Measurements from ENCODE around the gene PARP12. TPM values are rescaled to one million over a fixed set of nuclear protein-coding genes. Genes with fewer than 3 reads are reported as not detected.

The PARP12 gene
- total RNA-seq, 1 donor from 2014 or later, result 98.5 TPM

DNA sequence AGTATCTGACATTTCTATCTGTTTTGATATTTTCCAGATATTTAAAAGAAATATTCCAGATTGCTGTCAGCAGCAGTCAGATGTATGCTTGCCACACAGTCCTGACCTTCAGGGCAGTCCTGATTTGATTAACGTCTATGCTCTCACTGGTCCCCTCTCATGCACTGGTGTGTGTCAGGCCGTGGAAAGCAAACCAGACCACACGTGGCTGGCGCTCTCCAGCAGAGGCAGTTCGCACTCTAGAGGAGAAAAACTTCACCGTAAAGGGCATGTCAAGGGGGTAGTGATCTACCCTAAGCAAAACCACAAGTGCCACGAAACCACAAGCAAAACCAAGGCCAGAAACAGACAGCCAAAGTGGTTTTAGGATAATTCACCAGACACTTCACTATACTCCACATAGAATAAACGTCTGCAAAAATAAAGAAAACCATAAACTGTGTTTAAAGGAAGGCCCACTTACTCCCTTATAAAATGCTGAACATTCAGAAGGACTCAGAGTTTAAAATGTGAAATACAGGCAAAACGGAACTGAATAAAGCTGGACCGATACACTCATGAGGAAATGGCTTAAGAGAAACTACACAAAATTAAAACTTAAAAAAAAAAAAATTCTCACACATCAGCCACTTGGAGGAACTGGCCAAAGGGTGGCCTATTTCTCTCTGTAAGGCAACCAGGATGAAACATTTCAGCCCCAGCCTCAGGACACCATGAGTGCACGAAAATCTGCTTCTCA, 26.4 kb downstream of the PARP12 start:
- DNase-seq (ENCODE audit: extremely low read depth, low read depth, low spot score), result no peak

DNA sequence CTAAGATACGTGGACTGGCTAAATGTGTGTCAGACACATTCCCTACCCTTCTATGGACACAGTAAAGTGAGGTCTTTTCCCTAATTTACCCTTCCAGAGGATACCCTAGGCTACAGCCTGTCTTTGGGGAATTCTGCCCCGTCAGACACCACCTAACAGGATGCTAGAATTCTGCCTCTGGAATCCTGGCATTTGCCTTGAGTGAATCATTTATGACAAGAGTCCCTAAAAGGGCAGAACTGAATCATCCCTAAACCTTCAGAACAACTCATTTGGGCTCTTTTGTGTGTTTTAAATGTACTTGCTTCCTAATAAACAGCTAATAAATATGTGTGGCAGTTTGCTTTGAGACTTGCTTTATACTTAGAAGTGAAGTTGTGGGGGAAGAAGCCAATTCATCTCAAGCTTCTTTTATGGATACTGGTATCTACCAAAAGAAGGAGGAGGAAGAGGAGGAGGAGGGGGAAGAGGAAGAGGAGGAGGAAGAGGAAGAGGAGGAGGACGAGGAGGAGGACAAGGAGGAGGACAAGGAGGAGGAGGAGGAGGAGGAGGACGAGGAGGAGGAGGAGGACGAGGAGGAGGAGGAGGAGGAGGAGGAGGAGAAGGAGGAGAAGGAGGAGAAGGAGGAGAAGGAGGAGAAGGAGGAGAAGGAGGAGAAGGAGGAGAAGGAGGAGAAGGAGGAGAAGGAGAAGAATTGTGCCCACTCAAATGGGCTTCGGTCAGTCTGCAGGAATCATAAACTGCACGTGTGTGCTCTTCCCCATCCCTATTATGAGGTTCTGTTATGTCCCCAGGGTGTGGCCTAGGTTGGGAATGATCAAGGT, 27.1 kb downstream of the PARP12 start:
- DNase-seq (ENCODE audit: extremely low read depth, low read depth, low spot score), result no peak

DNA sequence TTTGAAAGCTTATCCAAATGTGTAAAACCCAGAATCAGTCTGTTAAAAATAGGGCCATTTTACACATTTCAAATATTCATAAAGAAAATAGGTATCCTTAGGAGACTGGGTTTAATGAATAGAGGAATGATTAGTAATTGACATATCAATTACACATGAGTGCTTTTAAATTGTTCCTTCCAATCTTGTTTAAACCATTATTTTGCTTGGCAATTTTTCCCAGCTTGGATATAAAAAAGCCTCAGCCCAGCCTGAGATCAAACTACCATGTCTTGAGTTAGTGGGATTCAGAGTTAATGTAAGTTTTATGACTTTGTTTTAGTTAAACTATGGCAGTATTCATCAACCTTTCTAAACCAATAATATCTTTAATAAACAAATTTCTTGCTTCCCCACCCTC, 28.3 kb downstream of the PARP12 start:
- no peak for DNase-seq (ENCODE audit: extremely low read depth, low read depth, low spot score)

DNA sequence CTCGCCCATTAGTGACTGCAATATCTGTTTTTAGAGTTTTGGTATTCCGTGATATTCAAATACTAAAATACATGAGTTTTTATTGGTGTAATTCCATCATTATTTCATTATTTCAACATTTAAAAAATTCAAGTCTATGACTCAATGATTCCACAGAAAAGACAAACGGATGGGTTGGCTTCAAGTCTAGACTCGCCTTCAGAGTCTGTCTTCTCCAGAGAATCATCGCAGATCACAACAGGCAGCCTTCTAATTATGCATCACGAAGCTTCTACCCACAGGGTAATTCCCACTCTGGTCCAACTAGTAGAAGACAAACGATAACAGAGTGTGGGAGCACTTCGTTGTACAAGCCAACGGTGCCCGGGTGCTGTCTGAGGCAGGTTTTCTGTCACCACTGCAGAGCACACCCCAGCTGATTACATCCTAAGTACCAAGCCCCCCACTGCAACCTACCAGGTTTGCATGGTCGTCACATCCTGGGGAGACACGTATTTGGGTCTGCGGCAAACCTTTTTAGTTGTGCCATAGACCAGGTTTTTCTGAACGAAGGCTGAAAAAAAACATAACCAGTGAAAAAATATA, 28.9 kb downstream of the PARP12 start:
- no peak for DNase-seq (ENCODE audit: extremely low read depth, low read depth, low spot score)

DNA sequence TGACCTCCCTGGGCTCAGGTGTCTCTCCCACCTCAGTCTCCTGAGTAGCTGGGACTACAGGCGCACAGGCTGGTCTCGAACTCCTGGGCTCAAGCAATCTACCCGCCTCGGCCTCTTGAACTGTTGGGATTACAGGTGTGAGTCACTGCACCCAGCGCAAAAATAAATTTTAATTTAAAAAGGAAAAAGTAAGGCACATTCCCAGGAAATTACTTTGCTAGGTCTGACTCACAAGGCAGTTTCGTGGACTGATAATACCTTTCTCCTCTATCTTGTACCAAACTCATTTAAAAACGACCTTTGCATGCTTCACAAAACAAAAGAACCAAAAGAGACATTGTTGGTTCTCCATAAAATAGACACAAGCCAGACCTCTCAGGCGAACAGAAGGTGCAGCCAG, 29.7 kb downstream of the PARP12 start:
- no peak for DNase-seq (ENCODE audit: extremely low read depth, low read depth, low spot score)

DNA sequence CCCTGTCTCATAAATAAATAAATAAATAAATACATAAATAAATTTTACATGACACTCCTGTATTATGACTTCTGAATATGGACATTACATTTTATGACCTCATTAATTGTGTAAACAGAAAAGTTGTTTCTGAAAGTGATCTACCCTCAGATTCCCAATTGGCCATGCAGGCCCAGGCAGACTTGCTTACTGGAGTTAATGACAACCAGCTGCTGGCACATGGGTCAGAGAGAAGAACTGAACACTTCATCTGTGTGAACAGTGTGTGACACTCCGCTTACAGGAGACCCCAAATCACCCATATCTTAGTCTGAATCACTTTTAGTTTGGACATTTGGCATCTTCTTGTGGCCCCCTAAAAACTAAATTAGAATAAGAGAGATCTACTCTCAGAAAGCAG, 31.4 kb downstream of the PARP12 start:
- no peak for DNase-seq (ENCODE audit: extremely low read depth, low read depth, low spot score)

DNA sequence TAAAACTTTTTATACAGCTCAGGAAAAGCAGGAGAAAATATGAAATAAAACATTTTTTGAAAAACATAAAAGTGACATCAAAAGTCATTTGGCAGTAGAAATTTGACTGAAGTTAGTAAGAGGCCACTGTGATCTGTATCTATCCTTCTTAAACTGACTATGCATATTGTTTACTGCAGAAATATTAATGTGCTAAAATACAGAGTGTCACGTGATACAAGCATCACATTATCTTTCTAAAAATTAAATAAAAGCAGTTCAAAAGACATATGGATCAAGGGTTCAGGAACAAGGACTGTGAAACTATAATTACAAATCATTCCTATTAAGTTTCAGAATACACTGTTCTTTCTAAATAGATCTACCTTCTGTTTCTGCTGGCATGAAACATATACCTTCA, 33.7 kb downstream of the PARP12 start:
- no peak for DNase-seq (ENCODE audit: extremely low read depth, low read depth, low spot score)

DNA sequence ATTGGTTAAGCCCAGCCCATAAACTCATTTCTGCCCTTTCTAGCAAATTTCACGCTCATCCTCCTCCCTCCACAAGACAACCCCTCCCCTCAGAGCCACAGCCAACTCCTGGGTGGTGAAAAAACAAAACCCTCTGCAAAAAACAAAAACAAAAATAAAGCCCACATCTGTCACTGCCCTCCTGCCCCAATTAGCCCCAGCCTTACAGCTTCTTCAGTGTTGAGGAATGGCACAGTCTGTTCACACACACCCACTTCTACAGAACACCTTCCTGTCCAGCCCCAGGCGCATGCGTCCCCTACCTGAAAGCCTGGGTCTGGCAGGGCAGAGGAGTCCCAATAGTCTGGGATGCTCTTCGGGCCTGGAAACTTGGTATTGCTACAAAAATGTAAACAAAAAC, 34.4 kb downstream of the PARP12 start:
- DNase-seq (ENCODE audit: extremely low read depth, low read depth, low spot score), result no peak

DNA sequence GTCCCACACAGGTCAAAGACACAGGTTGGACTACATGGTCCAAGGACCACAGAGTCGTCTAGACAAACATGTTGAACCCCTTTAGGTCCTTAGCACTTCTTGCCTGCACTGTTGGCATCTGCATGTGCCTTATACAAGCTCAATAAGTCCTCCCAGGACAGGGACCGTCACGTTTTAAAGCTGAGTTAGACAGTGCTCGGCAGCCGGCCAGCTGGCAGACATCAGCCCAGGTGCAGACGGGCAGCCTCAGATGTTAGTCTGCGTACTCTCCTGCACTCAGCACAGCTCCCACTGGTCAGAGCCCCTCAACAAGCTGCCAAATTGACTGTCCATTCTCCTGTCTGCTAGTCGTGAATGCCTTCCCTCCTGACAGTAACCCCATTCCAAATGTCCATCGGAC, 34.9 kb downstream of the PARP12 start:
- no peak for DNase-seq (ENCODE audit: extremely low read depth, low read depth, low spot score)

DNA sequence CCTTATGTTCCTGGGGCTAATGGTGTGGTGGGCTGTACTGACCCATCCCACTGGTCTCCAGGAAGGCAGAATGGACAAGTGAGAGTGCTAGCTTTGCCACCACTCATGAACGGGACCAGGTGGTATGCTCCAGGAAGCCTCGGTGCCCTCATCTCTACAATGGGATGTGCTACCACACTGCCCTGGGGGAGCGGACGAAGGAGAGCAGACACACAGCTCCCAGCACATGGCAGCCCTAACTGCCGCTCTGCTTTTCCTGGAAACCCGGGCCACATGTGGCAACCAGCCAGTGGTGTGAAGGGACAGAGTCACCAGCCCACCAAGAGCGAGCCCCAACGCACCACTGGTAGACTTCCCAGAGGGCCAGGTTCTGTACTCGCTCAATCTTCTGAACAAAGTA, 35.8 kb downstream of the PARP12 start:
- no peak for DNase-seq (ENCODE audit: extremely low read depth, low read depth, low spot score)

DNA sequence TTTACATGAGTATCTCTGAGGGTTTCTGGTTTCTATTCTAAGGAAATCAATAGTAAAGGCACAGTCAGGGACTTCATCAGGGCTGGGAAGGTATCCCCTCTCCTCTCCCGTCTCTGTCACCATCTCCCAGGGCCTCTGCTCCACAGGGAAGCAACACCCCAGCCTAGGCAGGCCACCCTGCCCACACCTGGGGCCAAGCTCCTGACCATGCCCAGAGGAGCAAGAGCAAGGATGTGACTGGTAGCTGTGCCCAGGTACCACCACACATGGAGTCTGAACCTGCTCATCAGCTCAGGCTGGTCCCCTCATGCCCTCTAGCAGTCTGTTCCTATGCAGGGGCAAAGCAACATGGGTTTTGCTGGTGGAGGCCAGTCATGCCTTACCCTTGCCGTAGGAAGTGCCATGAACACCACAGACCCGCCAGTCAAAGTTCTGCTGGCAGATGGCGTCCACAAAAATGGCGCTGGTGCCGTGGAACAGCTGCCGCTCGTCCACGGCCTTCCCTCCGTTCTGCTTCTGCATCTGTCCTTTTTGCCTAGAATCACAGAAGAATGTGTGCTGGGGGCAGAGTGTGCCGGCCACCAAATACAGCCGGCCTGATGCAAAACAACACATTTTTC, 36.8 kb downstream of the PARP12 start:
- DNase-seq (ENCODE audit: extremely low read depth, low read depth, low spot score), result no peak

DNA sequence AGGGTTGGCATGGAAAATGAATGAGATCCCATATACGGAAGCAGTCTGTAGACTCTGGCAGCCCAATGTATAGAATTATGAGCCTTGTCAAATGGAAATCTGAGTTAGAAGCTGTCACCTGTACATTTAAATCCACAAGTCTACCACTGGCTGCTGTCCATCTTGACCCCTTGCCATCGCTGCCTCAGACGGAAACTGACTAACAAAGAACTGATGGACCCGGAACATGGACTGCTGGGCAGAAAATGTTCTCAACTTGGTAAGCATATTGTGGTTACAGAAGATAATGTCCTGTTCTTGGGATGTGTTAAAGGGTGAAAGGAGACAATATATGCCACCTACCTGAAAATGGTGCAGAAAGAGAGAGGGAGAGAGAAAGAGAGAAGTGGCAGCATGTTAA, 37.5 kb downstream of the PARP12 start:
- DNase-seq (ENCODE audit: extremely low read depth, low read depth, low spot score), result no peak

DNA sequence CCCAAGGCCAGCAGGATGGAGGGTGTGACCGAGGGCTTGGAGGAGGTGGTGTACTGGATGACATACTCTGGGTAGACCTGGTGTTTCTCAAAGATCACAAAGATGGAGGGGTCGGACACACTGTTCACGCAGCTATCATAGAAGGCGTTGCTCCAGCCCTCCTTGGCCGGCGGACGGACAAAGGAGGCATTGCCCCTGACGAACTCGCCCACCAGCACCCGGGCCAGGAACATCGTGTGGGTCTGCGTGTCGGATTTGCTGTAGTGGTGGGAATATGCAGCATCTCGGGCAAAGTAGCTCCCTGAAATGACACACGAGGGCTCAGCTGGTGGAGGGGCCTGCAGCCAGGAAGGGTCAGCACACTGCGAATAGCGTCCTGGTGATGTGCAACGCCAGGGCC, 38.2 kb downstream of the PARP12 start:
- no peak for DNase-seq (ENCODE audit: extremely low read depth, low read depth, low spot score)

DNA sequence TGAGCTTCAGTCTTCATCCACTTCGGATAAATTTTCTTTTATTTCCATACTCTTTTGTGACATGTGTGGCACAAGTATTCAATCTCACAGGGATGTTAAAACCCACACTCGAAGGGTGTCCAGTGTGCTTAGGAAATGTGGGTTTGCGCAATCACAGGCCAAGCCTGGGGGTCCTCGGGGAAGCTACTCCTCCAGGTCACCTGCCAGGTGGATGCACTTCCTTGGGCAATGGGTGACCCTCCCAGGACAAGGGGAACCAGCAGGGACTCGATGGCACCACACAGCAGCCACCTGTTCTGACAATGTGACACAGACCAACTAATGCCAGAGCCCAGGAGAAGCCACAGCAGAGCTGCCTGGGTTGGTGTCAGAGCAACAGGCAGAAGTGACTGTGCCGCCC, 39.0 kb downstream of the PARP12 start:
- DNase-seq (ENCODE audit: extremely low read depth, low read depth, low spot score), result no peak

DNA sequence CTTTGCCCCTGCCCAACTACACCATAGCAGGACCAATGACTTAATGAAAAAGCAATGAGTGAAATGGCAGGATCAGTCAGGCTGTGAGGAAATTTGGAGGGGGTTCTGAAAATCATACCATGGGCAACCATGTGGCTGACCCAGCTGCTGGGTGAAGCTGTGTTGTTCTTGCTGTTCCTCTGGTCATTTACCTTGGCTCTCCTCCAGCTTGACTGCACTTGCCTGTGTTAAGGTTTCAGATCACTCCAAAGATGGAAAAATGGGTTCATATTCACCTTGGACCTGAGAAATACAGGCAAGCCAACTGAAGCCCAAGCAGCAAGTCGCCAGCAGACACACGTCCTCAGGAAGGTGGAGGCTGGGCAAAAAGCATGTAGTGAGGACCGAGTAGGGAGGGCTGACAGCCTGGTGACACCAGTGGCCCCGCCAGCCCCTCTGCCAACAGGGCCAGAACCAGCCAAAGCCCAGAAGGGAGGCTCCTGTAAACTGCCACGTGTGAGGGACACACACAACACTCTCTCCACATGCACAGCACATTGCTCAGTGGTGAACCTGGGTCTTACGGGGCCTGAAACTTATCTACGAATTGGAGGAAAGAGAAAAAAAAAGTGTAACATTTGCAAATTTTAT, 40.1 kb downstream of the PARP12 start:
- no peak for DNase-seq (ENCODE audit: extremely low read depth, low read depth, low spot score)

DNA sequence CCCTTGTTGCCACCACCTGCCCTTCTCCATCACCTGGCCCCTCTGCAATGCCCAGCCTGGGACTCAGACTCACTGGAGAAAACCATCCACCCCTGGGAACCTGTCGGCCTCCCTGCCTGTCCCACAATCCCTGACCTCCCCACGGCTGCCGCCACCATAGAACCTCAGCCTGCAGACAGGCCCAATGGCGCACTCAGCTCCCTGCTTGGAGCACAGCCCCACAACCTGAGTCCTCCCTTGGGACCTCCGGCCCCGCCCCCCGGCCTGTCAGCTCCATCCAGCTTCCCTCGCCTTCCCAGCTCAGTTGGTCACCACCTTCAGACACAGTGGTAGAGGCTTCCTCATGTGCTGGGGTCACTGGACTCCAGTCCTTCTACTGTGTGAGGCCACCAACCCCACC, 41.1 kb downstream of the PARP12 start:
- no peak for DNase-seq (ENCODE audit: extremely low read depth, low read depth, low spot score)

DNA sequence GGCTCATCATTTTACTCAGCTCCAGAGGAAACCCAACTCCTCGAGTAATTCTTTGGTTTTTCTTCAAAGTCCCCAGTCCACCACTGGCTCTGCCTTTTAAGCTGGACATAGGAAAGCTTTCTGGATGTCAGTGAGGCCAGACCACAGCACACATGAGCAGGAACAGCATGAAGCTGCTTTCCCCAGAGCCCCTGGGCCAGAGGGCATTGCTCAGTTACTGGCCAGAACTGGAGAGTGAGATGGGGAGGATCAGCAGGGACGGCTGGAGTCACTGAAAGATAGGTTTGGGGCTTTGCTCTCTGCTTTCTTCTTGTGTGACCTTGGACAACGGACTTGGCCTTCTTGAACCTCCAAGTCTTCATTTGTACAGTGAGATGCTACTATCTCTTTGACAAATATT, 43.1 kb downstream of the PARP12 start:
- no peak for DNase-seq (ENCODE audit: extremely low read depth, low read depth, low spot score)

DNA sequence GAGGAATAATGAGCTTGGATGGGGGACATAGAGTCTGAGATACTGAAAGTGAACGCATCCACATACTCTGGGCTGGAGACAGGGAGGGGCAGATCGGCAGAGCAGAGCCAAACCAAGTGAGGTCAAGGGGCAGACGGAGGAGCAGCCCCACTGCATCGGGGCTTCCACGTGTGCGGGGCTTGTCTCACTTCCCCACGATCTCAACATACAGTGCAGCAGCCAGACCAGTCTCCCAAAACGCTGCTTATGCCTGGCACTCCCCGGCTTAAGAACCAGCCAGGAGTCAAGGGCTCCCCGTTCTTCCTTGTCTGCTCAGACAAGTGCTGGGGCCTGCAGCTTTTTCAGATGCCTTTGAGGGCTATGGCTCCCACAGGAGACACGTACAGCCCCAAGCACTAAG, 43.6 kb downstream of the PARP12 start:
- DNase-seq (ENCODE audit: extremely low read depth, low read depth, low spot score), result no peak

DNA sequence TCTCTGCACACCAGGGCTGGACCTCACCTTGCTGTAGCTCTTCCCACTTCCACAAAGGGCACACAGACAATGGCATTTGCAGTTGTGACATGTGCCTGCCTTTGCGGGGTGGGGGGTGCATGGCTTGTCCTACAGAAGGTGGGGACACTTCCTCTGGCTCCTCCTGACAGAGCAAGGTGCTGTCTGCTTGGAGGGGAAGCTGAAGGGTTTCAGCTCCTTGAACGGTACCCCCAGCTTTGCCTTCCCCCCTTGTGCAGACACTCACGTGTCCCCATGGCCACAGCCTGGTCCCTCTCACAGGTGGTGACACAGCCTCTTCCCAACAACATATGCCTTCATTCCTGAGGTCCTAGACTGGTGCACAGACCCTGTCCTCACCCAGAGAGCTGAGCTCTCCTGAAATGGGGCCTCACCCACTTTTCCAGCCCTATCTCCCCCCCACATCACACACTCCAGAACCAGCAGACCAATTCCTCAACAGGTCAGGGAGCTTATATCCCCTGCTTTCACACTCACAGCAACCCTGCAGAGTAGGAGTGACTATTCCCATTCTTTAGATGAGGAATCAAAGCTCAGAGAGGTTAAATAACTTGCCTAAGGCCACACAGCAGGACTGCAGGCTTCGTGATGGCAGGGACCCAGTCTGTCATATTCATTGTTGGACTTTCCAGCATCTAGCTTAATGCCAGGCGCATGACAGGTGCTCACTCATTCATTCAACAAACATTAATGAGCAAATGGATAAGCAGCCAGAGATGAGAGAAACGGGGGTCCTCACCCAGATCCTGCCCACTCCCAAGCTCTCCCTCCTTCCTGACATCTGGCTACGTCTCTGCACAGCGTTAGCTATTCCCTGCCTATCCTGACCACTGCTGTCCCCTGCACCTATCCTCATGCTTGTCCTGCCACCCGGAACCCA, 44.4 kb downstream of the PARP12 start:
- no peak for DNase-seq (ENCODE audit: extremely low read depth, low read depth, low spot score)

DNA sequence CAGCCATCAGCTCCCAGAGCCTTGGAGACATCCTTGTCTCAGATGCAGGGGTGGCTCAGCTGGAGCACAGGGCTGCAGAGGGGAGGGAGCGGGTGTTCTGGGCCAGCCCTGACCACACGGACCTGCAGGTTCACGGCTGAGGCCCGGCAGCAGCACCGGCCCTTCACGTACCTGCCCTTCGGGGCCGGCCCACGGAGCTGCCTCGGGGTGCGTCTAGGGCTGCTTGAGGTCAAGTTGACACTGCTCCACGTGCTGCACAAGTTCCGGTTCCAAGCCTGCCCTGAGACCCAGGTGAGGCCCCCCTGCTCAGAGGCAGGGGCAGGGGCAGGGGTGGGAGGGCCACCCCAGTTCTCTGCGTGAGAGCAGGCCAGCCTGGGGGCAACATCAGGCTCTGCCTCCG, 45.2 kb downstream of the PARP12 start:
- no peak for DNase-seq (ENCODE audit: extremely low read depth, low read depth, low spot score)

All from glomerular endothelial cell (primary cell).